ENCODE measurements around the gene MRPS27.

DNA sequence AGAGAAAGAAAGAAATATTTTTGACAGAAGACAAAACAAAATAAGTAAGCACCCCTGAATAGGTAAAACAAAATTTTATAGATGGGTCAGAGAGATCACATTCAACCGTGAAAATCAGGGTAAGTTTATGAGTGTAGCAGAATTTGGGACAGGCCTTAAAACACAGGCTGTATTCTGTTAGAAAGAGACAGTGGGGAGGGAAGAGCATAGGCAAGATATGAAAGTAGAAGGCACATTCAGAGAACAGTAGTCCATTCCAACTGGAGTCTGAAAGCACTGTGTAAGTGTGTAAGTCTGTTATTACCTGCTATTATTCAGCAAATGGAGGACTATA, 38.6 kb downstream of the MRPS27 start:
- TF ChIP-seq EP300 (IDR thresholded peaks at IDR 0.05) (no peak), POLR2A (IDR thresholded peaks at IDR 0.05) (no peak)
- TF ChIP-seq, protein P1, sequence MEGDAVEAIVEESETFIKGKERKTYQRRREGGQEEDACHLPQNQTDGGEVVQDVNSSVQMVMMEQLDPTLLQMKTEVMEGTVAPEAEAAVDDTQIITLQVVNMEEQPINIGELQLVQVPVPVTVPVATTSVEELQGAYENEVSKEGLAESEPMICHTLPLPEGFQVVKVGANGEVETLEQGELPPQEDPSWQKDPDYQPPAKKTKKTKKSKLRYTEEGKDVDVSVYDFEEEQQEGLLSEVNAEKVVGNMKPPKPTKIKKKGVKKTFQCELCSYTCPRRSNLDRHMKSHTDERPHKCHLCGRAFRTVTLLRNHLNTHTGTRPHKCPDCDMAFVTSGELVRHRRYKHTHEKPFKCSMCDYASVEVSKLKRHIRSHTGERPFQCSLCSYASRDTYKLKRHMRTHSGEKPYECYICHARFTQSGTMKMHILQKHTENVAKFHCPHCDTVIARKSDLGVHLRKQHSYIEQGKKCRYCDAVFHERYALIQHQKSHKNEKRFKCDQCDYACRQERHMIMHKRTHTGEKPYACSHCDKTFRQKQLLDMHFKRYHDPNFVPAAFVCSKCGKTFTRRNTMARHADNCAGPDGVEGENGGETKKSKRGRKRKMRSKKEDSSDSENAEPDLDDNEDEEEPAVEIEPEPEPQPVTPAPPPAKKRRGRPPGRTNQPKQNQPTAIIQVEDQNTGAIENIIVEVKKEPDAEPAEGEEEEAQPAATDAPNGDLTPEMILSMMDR (IDR thresholded peaks at IDR 0.05): no peak
